Esophagus (tissue), 2 donors: ENCODE results near the gene ADGRL2. TPM values are rescaled to one million over a fixed set of nuclear protein-coding genes. Genes with fewer than 3 reads are reported as not detected.

Experiments used
- H3K27ac ChIP-seq, 2 donors: one replicate each; pipeline ENCODE4 v1.5.1; 2013; ENCODE audit warnings: low read depth in 2 of 2, mild to moderate bottlenecking in 2 of 2, inconsistent platforms in 1 of 2, low read length in 1 of 2, moderate library complexity in 1 of 2
- H3K27me3 ChIP-seq, 2 donors: one replicate each; pipeline ENCODE4 v1.6.1; 2013; ENCODE audit warnings: low read length in 2 of 2, control low read depth in 1 of 2, mild to moderate bottlenecking in 1 of 2; ENCODE audit not compliant: insufficient read depth in 2 of 2, control insufficient read depth in 1 of 2
- H3K36me3 ChIP-seq, 2 donors: one replicate each; pipeline ENCODE4 v1.6.1; 2013; ENCODE audit warnings: low read length in 1 of 2; ENCODE audit not compliant: control insufficient read depth in 2 of 2, insufficient read depth in 2 of 2
- H3K4me1 ChIP-seq, 2 donors: one replicate each; pipeline ENCODE4 v1.6.1; 2013; ENCODE audit warnings: low read length in 1 of 2; ENCODE audit not compliant: control insufficient read depth in 2 of 2, insufficient read depth in 2 of 2
- H3K4me3 ChIP-seq, 2 donors: one replicate each; pipeline ENCODE4 v1.5.1; 2013; ENCODE audit warnings: low read length in 2 of 2, mild to moderate bottlenecking in 2 of 2, low read depth in 1 of 2, moderate library complexity in 1 of 2
- H3K9me3 ChIP-seq, 2 donors: one replicate each; pipeline ENCODE4 v1.6.1; 2013; ENCODE audit warnings: mild to moderate bottlenecking in 2 of 2, low read depth in 1 of 2, low read length in 1 of 2, moderate library complexity in 1 of 2; ENCODE audit not compliant: control insufficient read depth in 2 of 2, insufficient read depth in 1 of 2
- WGBS, 2 donors: extraction: QIAGEN DNeasy Blood & Tissue Kit; methylation state at CpG; one replicate each; pipeline ENCODE4 v1.1.7; 2013; 5-methylcytosine and 5-hydroxymethylcytosine counted together
- polyA plus RNA-seq, 2 donors: library from polyadenylated mRNA; stranded (reverse); fragments of 200-250 nt; gene quantifications; one replicate each; pipeline ENCODE4 v1.2.3, GENCODE V29; 2013
- donor health status: healthy with polysubstance abuse.
- donor health status: Bipolar disorder and iron deficiency.

The ADGRL2 gene
- polyA plus RNA-seq, 2 donors: 25.3 to 26.0 TPM

GRCh38 chr1:81921344-81921743 is 120.6 kb downstream of the ADGRL2 start:
- Histone ChIP-seq H3K4me3 (no peak overlapping the region), H3K27me3 (no peaks in the 10 kb centered on the region), H3K4me1 (no peaks in the 10 kb centered on the region), H3K9me3 (no peaks in the 10 kb centered on the region), H3K36me3 (no peaks in the 10 kb centered on the region), H3K27ac (no peak overlapping the region)
- 58 to 72% methylated on average over 4 of the region's 4 CpGs for WGBS, 2 donors

GRCh38 chr1:81921851-81922462 is 121.2 kb downstream of the ADGRL2 start:
- H3K4me3 ChIP-seq: no peak overlapping the region
- no peak overlapping the region for H3K27ac ChIP-seq
- H3K27me3 ChIP-seq: no peaks in the 10 kb centered on the region
- no peaks in the 10 kb centered on the region for H3K36me3 ChIP-seq
- H3K4me1 ChIP-seq: no peaks in the 10 kb centered on the region
- WGBS, 2 donors: 67 to 77% methylated on average over 5 of the region's 5 CpGs
- H3K9me3 ChIP-seq: no peaks in the 10 kb centered on the region

GRCh38 chr1:81922955-81923354 is 122.2 kb downstream of the ADGRL2 start:
- Histone ChIP-seq H3K4me3 (no peak overlapping the region), H3K9me3 (no peaks in the 10 kb centered on the region), H3K27ac (no peak overlapping the region), H3K4me1 (no peaks in the 10 kb centered on the region), H3K36me3 (no peaks in the 10 kb centered on the region), H3K27me3 (no peaks in the 10 kb centered on the region)
- 49 to 52% methylated on average over 2 of the region's 2 CpGs for WGBS, 2 donors

GRCh38 chr1:81929106-81929505 is 128.4 kb downstream of the ADGRL2 start:
- Histone ChIP-seq H3K4me1 (no peaks in the 10 kb centered on the region), H3K27me3 (no peaks in the 10 kb centered on the region), H3K9me3 (no peaks in the 10 kb centered on the region), H3K4me3 (no peak overlapping the region), H3K27ac (no peak overlapping the region), H3K36me3 (no peaks in the 10 kb centered on the region)
- WGBS, 2 donors: 95 to 97% methylated on average over 4 of the region's 4 CpGs

- H3K27me3 ChIP-seq: no peaks in the 10 kb centered on the region
- no peaks in the 10 kb centered on the region for H3K36me3 ChIP-seq
- no peaks in the 10 kb centered on the region for H3K4me1 ChIP-seq
- 36 to 60% methylated on average over 2 of the region's 2 CpGs for WGBS, 2 donors
- no peak overlapping the region for H3K27ac ChIP-seq
- no peak overlapping the region for H3K4me3 ChIP-seq
- H3K9me3 ChIP-seq: no peaks in the 10 kb centered on the region
Observed at GRCh38 chr1:81936853-81937252, 136.1 kb downstream of the ADGRL2 start.

GRCh38 chr1:81937791-81938450 is 137.2 kb downstream of the ADGRL2 start:
- Histone ChIP-seq H3K4me1 (no peaks in the 10 kb centered on the region), H3K27ac (no peak overlapping the region), H3K27me3 (no peaks in the 10 kb centered on the region), H3K9me3 (no peaks in the 10 kb centered on the region), H3K4me3 (no peak overlapping the region), H3K36me3 (no peaks in the 10 kb centered on the region)
- WGBS, 2 donors: 88 to 91% methylated on average over 2 of the region's 2 CpGs

- Histone ChIP-seq H3K27me3 (no peaks in the 10 kb centered on the region), H3K36me3 (peaks cover 0 to 4% of the 10 kb centered on the region in 2 donors), H3K4me3 (no peak overlapping the region), H3K9me3 (no peaks in the 10 kb centered on the region), H3K27ac (no peak overlapping the region), H3K4me1 (no peaks in the 10 kb centered on the region)
- WGBS, 2 donors: 68 to 70% methylated on average over 2 of the region's 2 CpGs
Observed at GRCh38 chr1:81948495-81948894, 147.8 kb downstream of the ADGRL2 start.

- no peaks in the 10 kb centered on the region for H3K9me3 ChIP-seq
Observed at GRCh38 chr1:81949421-81949820, 148.7 kb downstream of the ADGRL2 start.

GRCh38 chr1:81950037-81950436 is 149.3 kb downstream of the ADGRL2 start:
- Histone ChIP-seq H3K27ac (no peak overlapping the region), H3K4me1 (no peaks in the 10 kb centered on the region), H3K27me3 (no peaks in the 10 kb centered on the region), H3K9me3 (no peaks in the 10 kb centered on the region), H3K4me3 (no peak overlapping the region), H3K36me3 (peaks cover 0 to 4% of the 10 kb centered on the region in 2 donors)

More at GRCh38 chr1:81949421-81949820, 148.7 kb downstream of the ADGRL2 start:
- Histone ChIP-seq H3K27me3 (no peaks in the 10 kb centered on the region), H3K4me3 (no peak overlapping the region), H3K4me1 (no peaks in the 10 kb centered on the region), H3K36me3 (peaks cover 0 to 4% of the 10 kb centered on the region in 2 donors), H3K27ac (no peak overlapping the region)
- 40 to 56% methylated on average over 4 of the region's 4 CpGs for WGBS, 2 donors
